CD14-positive monocyte (primary cell): ENCODE measurements around the gene TIPARP. TPM values are rescaled to one million over a fixed set of nuclear protein-coding genes. Genes with fewer than 3 reads are reported as not detected.

Experiments used
- DNase-seq, 3 donors: peaks; one replicate each; pipeline ENCODE4 v3.0.0-alpha.2; 2011 to 2022
- H2AFZ ChIP-seq: 2 replicates; pipeline ENCODE4 v1.6.0; 2012; ENCODE audit warnings: mild to moderate bottlenecking, low read depth, low read length, inconsistent platforms; ENCODE audit not compliant: insufficient read depth, poor library complexity, severe bottlenecking
- H3K27ac ChIP-seq, 2 donors: 1 replicate in 1 of 2; 2 replicates in 1 of 2; pipeline ENCODE4 v1.5.1; 2012 to 2013; ENCODE audit warnings: low read length in 2 of 2, control low read depth in 1 of 2, inconsistent platforms in 1 of 2, low read depth in 1 of 2, mild to moderate bottlenecking in 1 of 2
- H3K27me3 ChIP-seq, 2 donors: one replicate each; pipeline versions ENCODE4 v1.6.0 to v1.6.1; 2011 to 2013; ENCODE audit warnings: low read length in 2 of 2; ENCODE audit not compliant: control insufficient read depth in 2 of 2, insufficient read depth in 2 of 2
- H3K36me3 ChIP-seq, 2 donors: replicated peaks in 1 of 2; 1 replicate in 1 of 2; 2 replicates in 1 of 2; pipeline versions ENCODE4 v1.5.1 to v1.6.1; 2012 to 2013; ENCODE audit warnings: low read length in 2 of 2, control low read depth in 1 of 2, inconsistent platforms in 1 of 2, mild to moderate bottlenecking in 1 of 2; ENCODE audit not compliant: insufficient read depth in 2 of 2, control insufficient read depth in 1 of 2
- H3K4me1 ChIP-seq, 2 donors: 1 replicate in 1 of 2; 2 replicates in 1 of 2; pipeline versions ENCODE4 v1.5.1 to v1.6.1; 2012 to 2013; ENCODE audit warnings: low read length in 2 of 2, control low read depth in 1 of 2, inconsistent platforms in 1 of 2, mild to moderate bottlenecking in 1 of 2, moderate library complexity in 1 of 2; ENCODE audit not compliant: insufficient read depth in 2 of 2, control insufficient read depth in 1 of 2
- H3K4me2 ChIP-seq: replicated peaks from 2 replicates; pipeline ENCODE3; 2012; ENCODE audit warnings: low read length, moderate library complexity, mild to moderate bottlenecking; ENCODE audit not compliant: poor library complexity, severe bottlenecking; ENCODE audit errors: extremely low read depth
- H3K4me3 ChIP-seq, 3 experiments: fragments of 200-600 bp in 1 of 3; sonication (generic) in 1 of 3; replicated peaks in 1 of 3; 1 replicate in 2 of 3; 2 replicates in 1 of 3; pipeline ENCODE4 v1.5.1; 2011 to 2013; ENCODE audit warnings: low read length in 3 of 3, mild to moderate bottlenecking in 3 of 3, control low read depth in 2 of 3, low read depth in 2 of 3, inconsistent platforms in 1 of 3, moderate library complexity in 1 of 3
- H3K79me2 ChIP-seq: 2 replicates; pipeline ENCODE4 v1.6.0; 2012; ENCODE audit warnings: mild to moderate bottlenecking, control low read depth, inconsistent platforms, low read length, moderate library complexity; ENCODE audit not compliant: insufficient read depth
- H3K9ac ChIP-seq: 2 replicates; pipeline ENCODE4 v1.6.0; 2017; ENCODE audit warnings: low read length, mild to moderate bottlenecking; ENCODE audit not compliant: insufficient read depth, poor library complexity, severe bottlenecking
- H3K9me3 ChIP-seq, 2 donors: replicated peaks in 1 of 2; 1 replicate in 1 of 2; 2 replicates in 1 of 2; pipeline versions ENCODE4 v1.5.1 to v1.6.1; 2012 to 2013; ENCODE audit warnings: low read length in 2 of 2, control low read depth in 1 of 2; ENCODE audit not compliant: control insufficient read depth in 1 of 2, insufficient read depth in 1 of 2
- H4K20me1 ChIP-seq: 2 replicates; pipeline ENCODE4 v1.6.0; 2012; ENCODE audit warnings: mild to moderate bottlenecking, low read length, control low read depth, moderate library complexity; ENCODE audit not compliant: insufficient read depth
- H3K27ac Mint-ChIP-seq, 7 donors: one replicate each; pipeline ENCODE4 v1.8.0; 2020; ENCODE audit warnings: mild to moderate bottlenecking in 7 of 7, mixed read lengths in 7 of 7, moderate library complexity in 6 of 7, inconsistent platforms in 2 of 7
- H3K27me3 Mint-ChIP-seq, 3 donors: one replicate each; pipeline ENCODE4 v1.8.0; 2021 to 2022; ENCODE audit warnings: low read depth in 3 of 3, mild to moderate bottlenecking in 3 of 3, mixed read lengths in 3 of 3, moderate library complexity in 3 of 3, inconsistent platforms in 1 of 3
- H3K36me3 Mint-ChIP-seq, 2 donors: one replicate each; pipeline ENCODE4 v1.8.0; 2020; ENCODE audit warnings: mixed read lengths in 2 of 2, inconsistent platforms in 1 of 2, mild to moderate bottlenecking in 1 of 2
- H3K4me1 Mint-ChIP-seq: one replicate; pipeline ENCODE4 v1.8.0; 2020; ENCODE audit warnings: mild to moderate bottlenecking, mixed read lengths
- H3K4me3 Mint-ChIP-seq, 2 donors: one replicate each; pipeline ENCODE4 v1.8.0; 2020; ENCODE audit warnings: mild to moderate bottlenecking in 2 of 2, mixed read lengths in 2 of 2, moderate library complexity in 1 of 2
- H3K9me3 Mint-ChIP-seq, 7 donors: one replicate each; pipeline ENCODE4 v1.8.0; 2020 to 2022; ENCODE audit warnings: mixed read lengths in 7 of 7, mild to moderate bottlenecking in 6 of 7, moderate library complexity in 6 of 7, inconsistent platforms in 2 of 7
- WGBS: methylation state at CpG from one replicate; pipeline ENCODE4 v1.1.5; 2013; ENCODE audit warnings: missing lambda C conversion rate; ENCODE audit not compliant: insufficient coverage; 5-methylcytosine and 5-hydroxymethylcytosine counted together
- intact Hi-C, 2 donors: fragments of 100-400 bp; cut with micrococcal nuclease; formaldehyde crosslinking; loops; one replicate each; pipeline versions ENCODE4 v1.15.0 to v1.15.1; 2023
- polyA plus RNA-seq, 3 donors: library from polyadenylated mRNA; depleted of rRNA in 1 of 3; unstranded in 2 of 3; stranded (reverse) in 1 of 3; fragments of 300-500 nt in 2 of 3; fragments of >200 nt in 1 of 3; fragmentation: Illumina TruSeq in 2 of 3; gene quantifications; 1 replicate in 2 of 3; 2 replicates in 1 of 3; pipeline ENCODE4 v1.2.3, GENCODE V29; 2012 to 2021
- TF ChIP-seq, protein P1 (sequence below): fragments of 200-600 bp; IDR thresholded peaks from one replicate; pipeline ENCODE4 v1.8.0; 2022; ENCODE audit warnings: antibody characterized with exemption, mild to moderate bottlenecking

TIPARP gene
- polyA plus RNA-seq, 3 donors, result 12.7 to 42.5 (median 16.7) TPM

- Mint-ChIP-seq H3K4me3 (no peak overlapping the region), H3K4me1 (no peaks in the 10 kb centered on the region), H3K9me3 (peaks cover 0 to 13% (median 2%) of the 10 kb centered on the region in 7 donors), H3K27ac (no peak overlapping the region), H3K36me3 (no peaks in the 10 kb centered on the region), H3K27me3 (peaks cover 0 to 3% (median 0%) of the 10 kb centered on the region in 3 donors)
- H3K4me2 ChIP-seq, result no peak overlapping the region
- H3K9me3 ChIP-seq, result no peaks in the 10 kb centered on the region
- H3K4me3 ChIP-seq, result no peak overlapping the region
- 100% methylated on average over 1 of the region's 2 CpGs for WGBS
- H3K36me3 ChIP-seq, result no peaks in the 10 kb centered on the region
- DNase-seq, result no peak
- intact Hi-C loops, result no loop called here
- H2AFZ ChIP-seq, result no peak overlapping the region
- H3K27ac ChIP-seq, result no peak overlapping the region
- no peaks in the 10 kb centered on the region for H4K20me1 ChIP-seq
- H3K4me1 ChIP-seq, result no peaks in the 10 kb centered on the region
- TF ChIP-seq, protein P1, sequence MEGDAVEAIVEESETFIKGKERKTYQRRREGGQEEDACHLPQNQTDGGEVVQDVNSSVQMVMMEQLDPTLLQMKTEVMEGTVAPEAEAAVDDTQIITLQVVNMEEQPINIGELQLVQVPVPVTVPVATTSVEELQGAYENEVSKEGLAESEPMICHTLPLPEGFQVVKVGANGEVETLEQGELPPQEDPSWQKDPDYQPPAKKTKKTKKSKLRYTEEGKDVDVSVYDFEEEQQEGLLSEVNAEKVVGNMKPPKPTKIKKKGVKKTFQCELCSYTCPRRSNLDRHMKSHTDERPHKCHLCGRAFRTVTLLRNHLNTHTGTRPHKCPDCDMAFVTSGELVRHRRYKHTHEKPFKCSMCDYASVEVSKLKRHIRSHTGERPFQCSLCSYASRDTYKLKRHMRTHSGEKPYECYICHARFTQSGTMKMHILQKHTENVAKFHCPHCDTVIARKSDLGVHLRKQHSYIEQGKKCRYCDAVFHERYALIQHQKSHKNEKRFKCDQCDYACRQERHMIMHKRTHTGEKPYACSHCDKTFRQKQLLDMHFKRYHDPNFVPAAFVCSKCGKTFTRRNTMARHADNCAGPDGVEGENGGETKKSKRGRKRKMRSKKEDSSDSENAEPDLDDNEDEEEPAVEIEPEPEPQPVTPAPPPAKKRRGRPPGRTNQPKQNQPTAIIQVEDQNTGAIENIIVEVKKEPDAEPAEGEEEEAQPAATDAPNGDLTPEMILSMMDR, result no peak
- H3K9ac ChIP-seq, result no peak overlapping the region
- H3K27me3 ChIP-seq, result no peaks in the 10 kb centered on the region
- H3K79me2 ChIP-seq, result no peaks in the 10 kb centered on the region
Observed at GRCh38 chr3:156741935-156742334, 67.5 kb downstream of the TIPARP start.

DNA sequence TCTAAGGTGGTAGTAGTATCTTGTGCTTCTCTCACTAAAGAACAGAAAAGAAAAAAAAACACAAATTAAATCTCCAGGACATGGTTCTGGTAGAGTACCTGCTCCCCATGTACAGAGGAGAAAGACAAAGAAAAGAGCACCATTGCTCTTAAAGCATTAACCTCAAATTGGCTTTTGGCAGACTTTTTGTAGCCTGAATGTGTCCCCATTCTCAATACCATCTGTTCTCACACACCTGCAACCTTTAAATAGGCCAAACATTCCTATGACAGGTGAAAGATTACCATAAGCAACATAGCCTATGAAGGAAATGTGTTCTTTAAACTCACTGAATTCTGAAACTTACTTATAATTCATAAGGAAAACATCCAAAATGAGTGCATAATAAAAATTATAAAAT, 68.0 kb downstream of the TIPARP start:
- Mint-ChIP-seq H3K4me3 (no peak overlapping the region), H3K36me3 (no peaks in the 10 kb centered on the region), H3K4me1 (no peaks in the 10 kb centered on the region), H3K27ac (no peak overlapping the region), H3K27me3 (peaks cover 0 to 3% (median 0%) of the 10 kb centered on the region in 3 donors), H3K9me3 (peaks cover 0 to 10% (median 2%) of the 10 kb centered on the region in 7 donors)
- Histone ChIP-seq H3K27ac (no peak overlapping the region), H3K4me3 (no peak overlapping the region), H3K27me3 (no peaks in the 10 kb centered on the region), H3K4me1 (no peaks in the 10 kb centered on the region), H3K9me3 (no peaks in the 10 kb centered on the region), H3K4me2 (no peak overlapping the region), H2AFZ (no peak overlapping the region), H3K9ac (no peak overlapping the region), H3K36me3 (no peaks in the 10 kb centered on the region), H4K20me1 (no peaks in the 10 kb centered on the region), H3K79me2 (no peaks in the 10 kb centered on the region)
- TF ChIP-seq, protein P1, result no peak
- intact Hi-C loops, result no loop called here
- DNase-seq, result no peak
